ENCODE data around the gene KIF26B.

Gene KIF26B

GRCh38 chr1:245283001-245283400 is 128.2 kb downstream of the KIF26B start:
- TF ChIP-seq, protein P1, sequence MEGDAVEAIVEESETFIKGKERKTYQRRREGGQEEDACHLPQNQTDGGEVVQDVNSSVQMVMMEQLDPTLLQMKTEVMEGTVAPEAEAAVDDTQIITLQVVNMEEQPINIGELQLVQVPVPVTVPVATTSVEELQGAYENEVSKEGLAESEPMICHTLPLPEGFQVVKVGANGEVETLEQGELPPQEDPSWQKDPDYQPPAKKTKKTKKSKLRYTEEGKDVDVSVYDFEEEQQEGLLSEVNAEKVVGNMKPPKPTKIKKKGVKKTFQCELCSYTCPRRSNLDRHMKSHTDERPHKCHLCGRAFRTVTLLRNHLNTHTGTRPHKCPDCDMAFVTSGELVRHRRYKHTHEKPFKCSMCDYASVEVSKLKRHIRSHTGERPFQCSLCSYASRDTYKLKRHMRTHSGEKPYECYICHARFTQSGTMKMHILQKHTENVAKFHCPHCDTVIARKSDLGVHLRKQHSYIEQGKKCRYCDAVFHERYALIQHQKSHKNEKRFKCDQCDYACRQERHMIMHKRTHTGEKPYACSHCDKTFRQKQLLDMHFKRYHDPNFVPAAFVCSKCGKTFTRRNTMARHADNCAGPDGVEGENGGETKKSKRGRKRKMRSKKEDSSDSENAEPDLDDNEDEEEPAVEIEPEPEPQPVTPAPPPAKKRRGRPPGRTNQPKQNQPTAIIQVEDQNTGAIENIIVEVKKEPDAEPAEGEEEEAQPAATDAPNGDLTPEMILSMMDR (conservative IDR thresholded peaks at IDR 0.05): no peak
- no peak overlapping the region for H3K27ac ChIP-seq

- TF ChIP-seq, protein P1 (conservative IDR thresholded peaks at IDR 0.05): no peak
- no peak overlapping the region for H3K27ac ChIP-seq
Observed at GRCh38 chr1:245285168-245285567, 130.4 kb downstream of the KIF26B start.

- TF ChIP-seq, protein P1 (conservative IDR thresholded peaks at IDR 0.05): no peak
- H3K27ac ChIP-seq: no peak overlapping the region
Observed at GRCh38 chr1:245288796-245289195, 134.0 kb downstream of the KIF26B start.

DNA sequence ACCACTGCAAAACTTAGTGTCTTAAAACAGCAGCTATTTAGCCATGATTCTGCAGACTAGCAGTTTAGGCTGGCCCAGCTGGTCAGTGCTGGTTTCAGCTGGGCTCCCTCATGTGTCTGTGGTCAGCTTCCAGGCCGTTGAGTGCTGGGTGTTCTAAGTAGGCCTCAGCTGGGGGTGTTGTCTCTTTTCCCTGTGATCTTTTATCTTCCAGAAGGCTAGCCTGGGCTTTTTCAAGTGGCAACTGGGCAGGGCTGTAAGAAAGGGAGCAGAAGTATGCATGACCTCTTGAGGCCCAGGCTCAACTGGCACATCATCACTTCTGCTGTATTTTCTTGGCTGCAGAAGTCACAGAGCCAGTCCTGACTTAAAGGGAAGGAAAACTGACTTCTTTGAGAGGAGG is 136.1 kb downstream of the KIF26B start:
- TF ChIP-seq, protein P1 (conservative IDR thresholded peaks at IDR 0.05): no peak
- H3K27ac ChIP-seq: no peak overlapping the region

- H3K27ac ChIP-seq: no peak overlapping the region
- TF ChIP-seq, protein P1 (conservative IDR thresholded peaks at IDR 0.05): no peak
Observed at GRCh38 chr1:245291351-245291750, 136.6 kb downstream of the KIF26B start.

DNA sequence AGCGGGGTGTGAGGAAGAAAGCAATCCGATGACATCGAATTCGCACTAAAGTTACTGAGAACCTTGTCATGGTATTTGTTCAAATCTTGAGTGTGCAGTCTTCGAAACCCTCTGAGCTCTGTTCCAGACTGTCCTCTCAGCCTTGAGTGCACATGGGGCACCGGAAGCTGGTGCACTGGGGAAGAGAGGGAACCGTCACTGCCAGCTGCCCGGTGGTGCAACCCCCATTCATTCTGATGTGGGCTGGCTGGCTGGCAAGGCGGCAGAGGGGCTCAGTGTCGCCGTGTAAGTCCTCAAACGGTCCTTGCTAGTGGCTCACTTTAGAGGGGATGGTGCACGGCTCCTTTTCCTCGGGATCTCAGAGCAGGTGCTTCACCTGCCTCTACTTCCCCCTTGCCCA is 137.4 kb downstream of the KIF26B start:
- no peak overlapping the region for H3K27ac ChIP-seq
- TF ChIP-seq, protein P1 (conservative IDR thresholded peaks at IDR 0.05): no peak

DNA sequence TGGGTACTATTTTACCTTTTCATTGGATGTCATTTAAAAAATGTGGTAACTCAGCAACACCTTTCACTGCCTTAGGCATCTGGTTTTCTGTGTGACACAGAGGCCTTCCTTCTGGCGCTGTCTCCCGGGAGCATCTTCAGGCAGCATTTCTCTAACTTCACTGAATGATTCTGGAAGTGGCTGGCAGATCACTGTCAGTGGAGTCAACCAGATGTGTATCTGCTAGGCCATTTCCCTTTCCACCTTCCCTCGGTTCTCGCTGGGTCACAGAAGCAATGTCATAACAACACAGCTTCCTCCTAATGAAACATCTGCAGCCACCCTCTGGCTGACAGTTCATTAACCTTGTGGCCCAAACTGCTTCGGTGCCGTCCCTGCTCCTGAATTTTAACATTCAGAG is 137.8 kb downstream of the KIF26B start:
- TF ChIP-seq, protein P1 (conservative IDR thresholded peaks at IDR 0.05): no peak
- no peak overlapping the region for H3K27ac ChIP-seq

DNA sequence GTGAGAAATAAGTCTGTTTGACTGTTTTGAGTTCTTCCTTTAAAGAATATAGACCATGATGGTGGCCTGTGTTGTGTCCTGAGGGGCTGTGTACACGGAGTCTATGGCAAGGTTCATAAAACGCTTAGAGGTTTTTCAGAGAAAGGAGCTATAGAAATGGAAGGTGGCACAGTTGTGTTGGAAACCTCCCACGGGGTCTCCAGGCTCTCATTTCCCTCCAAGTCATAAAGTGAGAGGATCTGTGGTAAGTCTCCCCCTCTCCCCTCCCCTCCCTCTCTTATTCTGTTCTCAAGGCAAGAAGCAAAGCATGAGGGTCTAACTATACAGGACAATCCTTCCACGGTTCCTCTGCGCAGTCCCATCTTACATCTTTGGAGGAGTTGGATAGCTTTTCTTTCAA is 139.2 kb downstream of the KIF26B start:
- H3K27ac ChIP-seq: no peak overlapping the region
- TF ChIP-seq, protein P1 (conservative IDR thresholded peaks at IDR 0.05): no peak

All from VCaP (cell line).